T-helper 2 cell treated with Interferon-gamma antibody and Interleukin-4, amounts not matched to agents 100 ng/mL and 5 ng/mL, for 36 hours (primary cell): Measurements from ENCODE around the gene BCL2L12. TPM values are rescaled to one million over a fixed set of nuclear protein-coding genes. Genes with fewer than 3 reads are reported as not detected.

Experiments used
- intact Hi-C: fragments of 100-400 bp; cut with micrococcal nuclease; formaldehyde crosslinking; loops from one replicate; pipeline ENCODE4 v1.15.1; 2023
- total RNA-seq: library from RNA; stranded (reverse); gene quantifications from 2 replicates; pipeline ENCODE4 v1.2.3, GENCODE V29; 2022

Gene BCL2L12
- total RNA-seq, 1 donor from 2014 or later, result 75.7 TPM

GRCh38 chr19:49641688-49642491 lies 23.8 kb upstream of the BCL2L12 start, which contains the start of gene SCAF1:
TSS of gene SCAF1 (plus strand) at chr19:49642209. CDS start at chr19:49645027, 2,818 bp downstream.
- intact Hi-C loops, result loop anchor here (1.0 to 2.0 kb wide), 4 partner anchors 23 to 235 kb away; partner anchors contain the start of genes AKT1S1, BCL2L12, IRF3 and PTOV1

- intact Hi-C loops, result loop anchor here (1.0 to 2.0 kb wide), 2 partner anchors 23 to 234 kb away; partner anchors contain the start of genes AKT1S1, BCL2L12, IRF3 and TBC1D17
Observed at GRCh38 chr19:49642492-49643035, 23.2 kb upstream of the BCL2L12 start.

- intact Hi-C loops, result loop anchor here (2.0 kb wide), 1 partner anchor 233 kb away; the partner anchor contains the start of genes AKT1S1 and TBC1D17
Observed at GRCh38 chr19:49643466-49643865, 22.3 kb upstream of the BCL2L12 start.

- intact Hi-C loops, result no loop called here
Observed at GRCh38 chr19:49645592-49645991, 20.1 kb upstream of the BCL2L12 start.

GRCh38 chr19:49645995-49646394 lies 19.7 kb upstream of the BCL2L12 start:
- intact Hi-C loops, result no loop called here

GRCh38 chr19:49646586-49646985 lies 19.1 kb upstream of the BCL2L12 start:
- intact Hi-C loops, result no loop called here

- intact Hi-C loops, result no loop called here
Observed at GRCh38 chr19:49651029-49651819, 14.5 kb upstream of the BCL2L12 start.

- intact Hi-C loops, result no loop called here
Observed at GRCh38 chr19:49651820-49652550, 13.7 kb upstream of the BCL2L12 start.

- intact Hi-C loops, result no loop called here
Observed at GRCh38 chr19:49652551-49653465, 12.9 kb upstream of the BCL2L12 start.

GRCh38 chr19:49653466-49653806 lies 12.3 kb upstream of the BCL2L12 start:
- intact Hi-C loops, result no loop called here

- intact Hi-C loops, result no loop called here
Observed at GRCh38 chr19:49654581-49654980, 11.2 kb upstream of the BCL2L12 start.

GRCh38 chr19:49655570-49656455 lies 9.9 kb upstream of the BCL2L12 start:
- intact Hi-C loops, result no loop called here

- intact Hi-C loops, result no loop called here
Observed at GRCh38 chr19:49656456-49657109, 9.2 kb upstream of the BCL2L12 start.

- intact Hi-C loops, result no loop called here
Observed at GRCh38 chr19:49657493-49658138, 8.1 kb upstream of the BCL2L12 start.

GRCh38 chr19:49658139-49658517 lies 7.6 kb upstream of the BCL2L12 start:
- intact Hi-C loops, result no loop called here

GRCh38 chr19:49658566-49659442 lies 6.9 kb upstream of the BCL2L12 start:
- intact Hi-C loops, result no loop called here

- intact Hi-C loops, result no loop called here
Observed at GRCh38 chr19:49660338-49660961, 5.3 kb upstream of the BCL2L12 start.
